ENCODE measurements around the gene GRAMD4. TPM values are rescaled to one million over a fixed set of nuclear protein-coding genes. Genes with fewer than 3 reads are reported as not detected.

The GRAMD4 gene
- total RNA-seq, 1 experiment from 2014 or later = 23.4 TPM

- Mint-ChIP-seq H3K4me3 (ENCODE audit: unreplicated experiment) (no peak overlapping the region), H3K9me3 (ENCODE audit: unreplicated experiment) (no peaks in the 10 kb centered on the region), H3K27me3 (ENCODE audit: insufficient read depth, unreplicated experiment) (no peaks in the 10 kb centered on the region), H3K27ac (ENCODE audit: unreplicated experiment) (no peak overlapping the region), H3K4me1 (ENCODE audit: low read depth, unreplicated experiment) (peaks cover 14% of the 10 kb centered on the region), H3K36me3 (ENCODE audit: insufficient read depth, unreplicated experiment) (peaks cover 18% of the 10 kb centered on the region)
- no peaks in the 10 kb centered on the region for H3K36me3 ChIP-seq (ENCODE audit: control insufficient read depth, insufficient read depth, low read length)
- ChIA-PET POLR2A (no interaction called here), CTCF (no interaction called here)
- no peaks in the 10 kb centered on the region for H3K27me3 ChIP-seq (replicated peaks; ENCODE audit: control insufficient read depth, insufficient read depth, low read length)
- no peaks in the 10 kb centered on the region for H3K9me3 ChIP-seq
- BruUV-seq (replicated peaks) = no TSS peak
- TF ChIP-seq, protein P1, sequence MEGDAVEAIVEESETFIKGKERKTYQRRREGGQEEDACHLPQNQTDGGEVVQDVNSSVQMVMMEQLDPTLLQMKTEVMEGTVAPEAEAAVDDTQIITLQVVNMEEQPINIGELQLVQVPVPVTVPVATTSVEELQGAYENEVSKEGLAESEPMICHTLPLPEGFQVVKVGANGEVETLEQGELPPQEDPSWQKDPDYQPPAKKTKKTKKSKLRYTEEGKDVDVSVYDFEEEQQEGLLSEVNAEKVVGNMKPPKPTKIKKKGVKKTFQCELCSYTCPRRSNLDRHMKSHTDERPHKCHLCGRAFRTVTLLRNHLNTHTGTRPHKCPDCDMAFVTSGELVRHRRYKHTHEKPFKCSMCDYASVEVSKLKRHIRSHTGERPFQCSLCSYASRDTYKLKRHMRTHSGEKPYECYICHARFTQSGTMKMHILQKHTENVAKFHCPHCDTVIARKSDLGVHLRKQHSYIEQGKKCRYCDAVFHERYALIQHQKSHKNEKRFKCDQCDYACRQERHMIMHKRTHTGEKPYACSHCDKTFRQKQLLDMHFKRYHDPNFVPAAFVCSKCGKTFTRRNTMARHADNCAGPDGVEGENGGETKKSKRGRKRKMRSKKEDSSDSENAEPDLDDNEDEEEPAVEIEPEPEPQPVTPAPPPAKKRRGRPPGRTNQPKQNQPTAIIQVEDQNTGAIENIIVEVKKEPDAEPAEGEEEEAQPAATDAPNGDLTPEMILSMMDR (IDR thresholded peaks at IDR 0.05; ENCODE audit: insufficient read depth in 1 of 2, low read depth in 1 of 2, low read length in 1 of 2, severe bottlenecking in 1 of 2, unreplicated experiment in 1 of 2) = no peak
- DNase-seq = no peak
- H3K4me1 ChIP-seq = no peaks in the 10 kb centered on the region
- intact Hi-C loops (cut with micrococcal nuclease; ENCODE audit: unreplicated experiment) = no loop called here
- H3K4me3 ChIP-seq (ENCODE audit: low read depth, low read length) = no peak overlapping the region
Observed at GRCh38 chr22:46727813-46728364, 107.7 kb downstream of the GRAMD4 start.

DNA sequence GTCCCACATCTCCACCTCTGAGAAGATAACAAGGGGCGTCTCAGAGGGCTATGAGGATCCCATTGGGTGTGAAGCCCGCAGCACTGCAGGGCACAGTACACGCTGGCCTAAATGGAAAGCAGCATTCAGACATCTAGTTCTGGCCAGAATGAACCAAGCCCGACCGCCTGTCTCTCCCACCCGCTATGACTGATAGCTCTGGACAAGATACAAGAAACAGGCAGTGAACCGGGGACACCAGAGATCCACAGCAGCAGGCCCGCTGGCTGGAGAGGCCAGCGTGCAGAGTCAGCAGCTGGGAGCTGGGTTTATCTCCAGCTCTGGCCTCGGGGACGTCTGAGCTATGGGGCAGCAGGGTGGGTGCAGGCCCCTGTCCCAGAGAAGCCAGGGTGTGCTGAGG lies 108.3 kb downstream of the GRAMD4 start:
- intact Hi-C loops (cut with micrococcal nuclease; ENCODE audit: unreplicated experiment) = no loop called here
- Histone ChIP-seq H3K36me3 (ENCODE audit: control insufficient read depth, insufficient read depth, low read length) (no peaks in the 10 kb centered on the region), H3K27me3 (replicated peaks; ENCODE audit: control insufficient read depth, insufficient read depth, low read length) (no peaks in the 10 kb centered on the region), H3K4me3 (ENCODE audit: low read depth, low read length) (no peak overlapping the region), H3K9me3 (no peaks in the 10 kb centered on the region), H3K4me1 (no peaks in the 10 kb centered on the region)
- TF ChIP-seq, protein P1 (IDR thresholded peaks at IDR 0.05; ENCODE audit: insufficient read depth in 1 of 2, low read depth in 1 of 2, low read length in 1 of 2, severe bottlenecking in 1 of 2, unreplicated experiment in 1 of 2) = no peak
- DNase-seq = no peak
- Mint-ChIP-seq H3K36me3 (ENCODE audit: insufficient read depth, unreplicated experiment) (peaks cover 18% of the 10 kb centered on the region), H3K27me3 (ENCODE audit: insufficient read depth, unreplicated experiment) (no peaks in the 10 kb centered on the region), H3K4me1 (ENCODE audit: low read depth, unreplicated experiment) (peaks cover 14% of the 10 kb centered on the region), H3K4me3 (ENCODE audit: unreplicated experiment) (no peak overlapping the region), H3K27ac (ENCODE audit: unreplicated experiment) (no peak overlapping the region), H3K9me3 (ENCODE audit: unreplicated experiment) (no peaks in the 10 kb centered on the region)
- no TSS peak for BruUV-seq (replicated peaks)
- ChIA-PET CTCF (no interaction called here), POLR2A (no interaction called here)

Other genes with a start within 250 kb of the GRAMD4 start
- 29.5 and 33.2 TPM in 2 replicates for gene CELSR1, start 82.8 kb upstream of the GRAMD4 start, total RNA-seq (2022)
- 35.0 and 37.6 TPM in 2 replicates for gene CERK, start 117.9 kb downstream of the GRAMD4 start, total RNA-seq (2022)
- 26.7 and 32.6 TPM in 2 replicates for gene TBC1D22A, start 142.3 kb downstream of the GRAMD4 start, total RNA-seq (2022)

Data from Caco-2 (cell line).